Stimulated activated effector memory CD8-positive, alpha-beta T cell treated with anti-CD3 and anti-CD28 coated beads, Interleukin-12 subunit alpha, Interleukin-12 subunit beta, amount 100 ng/mL, for 72 hours (primary cell): ENCODE measurements around the gene WEE1.
"Not testable (repeated sequence)": the region's sequence is repeated elsewhere in the genome, so short reads cannot be mapped to it uniquely, and the experiment has no call there.

Source experiments
- ATAC-seq: fragments of 150-1000 bp; cut with Tn5 transposase; 2 replicates; pipeline ENCODE4 v1.10.0; 2021
- DNase-seq, 2 donors: peaks; one replicate each; pipeline ENCODE4 v3.0.0; 2021 to 2022; ENCODE audit warnings: low spot score in 2 of 2
- H3K27ac Mint-ChIP-seq: one replicate; pipeline ENCODE4 v1.8.0; 2022; ENCODE audit warnings: mild to moderate bottlenecking, mixed read lengths
- H3K36me3 Mint-ChIP-seq: one replicate; pipeline ENCODE4 v1.8.0; 2022; ENCODE audit warnings: mild to moderate bottlenecking, mixed read lengths
- H3K4me1 Mint-ChIP-seq: one replicate; pipeline ENCODE4 v1.8.0; 2022; ENCODE audit warnings: mixed read lengths
- H3K4me3 Mint-ChIP-seq: one replicate; pipeline ENCODE4 v1.8.0; 2022; ENCODE audit warnings: mild to moderate bottlenecking, mixed read lengths
- H3K9me3 Mint-ChIP-seq: one replicate; pipeline ENCODE4 v1.8.0; 2022; ENCODE audit warnings: mixed read lengths

WEE1 gene

DNA sequence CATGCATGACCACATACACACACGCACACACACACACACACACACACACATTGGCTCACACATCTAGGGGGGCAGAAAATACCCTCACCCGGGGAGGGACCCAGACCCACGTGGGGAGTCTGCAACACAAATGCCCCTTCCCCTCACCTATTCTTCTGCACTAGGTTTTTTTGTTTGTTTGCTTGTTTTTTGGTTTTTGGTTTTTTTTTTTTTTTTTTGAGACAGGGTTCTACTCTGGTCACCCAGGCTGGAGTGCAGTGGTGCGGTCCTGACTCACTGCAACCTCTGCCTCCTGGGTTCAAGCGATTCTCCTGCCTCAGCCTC is 28.4 kb downstream of the WEE1 start:
- peaks cover 7% of the 10 kb centered on the region for H3K36me3 Mint-ChIP-seq
- ATAC-seq (peak; percentile 43), DNase-seq (no peak)
- peaks cover 37% of the 10 kb centered on the region for H3K4me1 Mint-ChIP-seq
- no peaks in the 10 kb centered on the region for H3K9me3 Mint-ChIP-seq
- peak overlapping the region; percentile 49 for H3K4me3 Mint-ChIP-seq
- H3K27ac Mint-ChIP-seq = peak overlapping the region; percentile 60

GRCh38 chr11:9603214-9603613 is 29.7 kb downstream of the WEE1 start:
- not testable (repeated sequence) for H3K4me3 Mint-ChIP-seq, ATAC-seq, H3K9me3 Mint-ChIP-seq, DNase-seq, H3K36me3 Mint-ChIP-seq, H3K27ac Mint-ChIP-seq
- peaks cover 37% of the 10 kb centered on the region for H3K4me1 Mint-ChIP-seq

- H3K4me3 Mint-ChIP-seq = no peak overlapping the region
- no peaks in the 10 kb centered on the region for H3K9me3 Mint-ChIP-seq
- H3K36me3 Mint-ChIP-seq = peaks cover 7% of the 10 kb centered on the region
- ATAC-seq (no peak), DNase-seq (no peak)
- peaks cover 37% of the 10 kb centered on the region for H3K4me1 Mint-ChIP-seq
- H3K27ac Mint-ChIP-seq = no peak overlapping the region
Observed at GRCh38 chr11:9604134-9604533, 30.7 kb downstream of the WEE1 start.

DNA sequence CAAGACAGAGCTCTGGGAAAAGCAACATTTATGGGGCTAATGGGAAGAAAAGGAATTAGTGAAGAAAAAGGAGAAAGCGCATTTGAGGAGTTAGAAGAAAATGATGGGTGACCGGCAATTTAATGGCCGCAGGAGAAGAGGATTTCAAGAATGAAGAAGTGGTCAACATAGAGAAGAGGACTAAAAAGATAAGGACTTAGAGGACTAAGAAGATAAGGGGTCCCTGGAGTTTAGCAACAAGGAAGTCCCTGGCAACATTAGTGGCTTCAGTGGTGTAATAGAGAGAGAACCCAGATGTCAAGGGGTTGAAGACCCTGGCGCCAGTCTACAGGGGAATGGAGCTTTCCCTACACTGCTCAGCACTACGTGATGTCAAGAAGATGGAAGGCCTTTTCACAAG is 32.3 kb downstream of the WEE1 start:
- Mint-ChIP-seq H3K4me3 (no peak overlapping the region), H3K9me3 (no peaks in the 10 kb centered on the region), H3K4me1 (peaks cover 29% of the 10 kb centered on the region), H3K36me3 (peaks cover 7% of the 10 kb centered on the region), H3K27ac (no peak overlapping the region)
- ATAC-seq (no peak), DNase-seq (no peak)

DNA sequence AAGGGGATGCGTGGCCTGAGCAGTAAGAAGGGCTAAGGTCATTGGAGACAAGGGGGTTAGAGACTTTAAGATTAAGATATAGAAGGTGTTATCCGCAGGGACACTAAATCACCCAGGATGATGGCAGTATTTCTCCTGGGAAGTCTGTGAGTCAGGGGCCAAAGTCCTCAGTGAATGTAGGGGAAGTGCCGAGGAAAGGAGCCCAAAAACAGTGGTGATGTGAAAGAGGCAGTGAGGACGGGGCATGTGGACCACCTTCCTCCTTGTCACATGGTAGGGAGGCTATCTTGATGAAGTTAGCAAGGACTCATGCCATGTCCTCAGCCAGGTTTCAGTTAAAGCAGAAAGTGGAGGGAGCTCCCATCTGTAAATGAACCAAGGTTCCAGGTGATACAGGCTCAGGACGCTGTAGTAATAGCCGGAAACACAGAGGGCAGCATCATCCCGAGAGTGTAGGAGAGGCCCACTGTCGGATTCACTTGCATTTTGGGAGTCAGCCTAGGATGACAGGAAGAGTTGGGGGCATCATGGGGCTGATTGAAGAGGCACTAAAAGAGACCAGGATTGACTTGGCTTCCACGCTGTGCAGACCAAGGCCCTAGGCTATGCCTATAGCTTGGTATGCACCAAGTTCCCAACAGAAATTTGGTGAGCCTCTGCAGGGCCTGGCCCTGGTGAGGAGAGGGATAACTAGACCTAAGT is 33.5 kb downstream of the WEE1 start:
- Mint-ChIP-seq H3K36me3 (no peaks in the 10 kb centered on the region), H3K27ac (no peak overlapping the region), H3K9me3 (no peaks in the 10 kb centered on the region), H3K4me1 (peaks cover 17% of the 10 kb centered on the region), H3K4me3 (no peak overlapping the region)
- ATAC-seq (no peak), DNase-seq (no peak)

DNA sequence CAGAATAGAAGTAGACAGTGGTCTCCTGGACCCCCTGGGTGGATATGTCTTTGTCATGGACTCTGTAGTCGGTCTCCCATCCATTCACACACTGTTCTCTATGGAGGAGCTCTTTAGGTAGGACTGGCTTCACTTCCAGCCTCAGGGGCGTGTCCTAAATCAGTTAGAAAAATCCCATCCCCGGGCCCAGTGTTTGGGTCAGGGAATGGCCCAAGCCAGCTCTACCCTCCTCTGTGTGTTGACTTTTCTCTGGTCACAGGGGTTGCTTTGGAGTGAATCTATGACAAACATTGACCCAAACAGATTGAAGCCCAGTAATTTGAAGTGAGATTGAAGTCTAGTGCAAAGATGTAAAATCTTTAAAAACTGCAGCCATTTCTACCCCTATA is 34.0 kb downstream of the WEE1 start:
- DNase-seq = no peak
- peak; percentile 11 for ATAC-seq
- peaks cover 12% of the 10 kb centered on the region for H3K4me1 Mint-ChIP-seq

DNA sequence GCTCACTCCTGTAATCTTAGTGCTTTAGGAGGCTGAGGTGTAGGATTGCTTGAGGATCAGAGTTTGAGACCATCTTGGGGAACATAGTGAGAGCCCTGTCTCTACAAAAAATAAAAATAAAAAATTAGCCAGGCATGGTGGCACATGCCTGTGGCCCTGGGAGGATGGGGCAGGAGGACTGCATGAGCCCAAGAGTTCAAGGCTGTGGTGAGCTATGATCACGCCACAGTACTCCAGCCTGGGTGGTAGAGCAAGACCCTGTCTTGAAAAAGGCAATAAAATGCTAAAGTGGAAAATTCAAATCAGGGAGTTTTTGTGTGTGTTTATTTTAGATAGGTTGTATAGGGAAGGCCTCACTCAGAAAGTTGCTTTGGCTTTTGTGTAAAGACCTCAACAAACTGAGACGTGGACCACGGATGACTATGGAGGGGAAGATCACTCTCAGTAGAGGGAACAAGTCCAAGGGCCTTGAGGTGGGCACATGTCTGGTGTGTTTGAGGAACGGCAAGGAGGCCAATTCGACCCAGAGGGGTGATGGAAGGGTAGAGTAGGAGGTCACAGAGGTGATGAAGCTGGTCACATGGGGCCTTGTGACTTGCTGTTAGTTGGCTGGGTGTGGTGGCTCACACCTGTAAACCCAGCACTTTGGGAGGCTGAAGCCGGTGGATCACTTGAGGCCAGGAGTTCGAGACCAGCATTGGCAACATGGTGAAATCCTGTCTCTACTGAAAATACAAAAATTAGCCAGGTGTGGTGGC is 35.7 kb downstream of the WEE1 start:
- Mint-ChIP-seq H3K36me3 (no peaks in the 10 kb centered on the region), H3K4me1 (peaks cover 15% of the 10 kb centered on the region), H3K9me3 (no peaks in the 10 kb centered on the region), H3K4me3 (no peak overlapping the region), H3K27ac (no peak overlapping the region)
- DNase-seq (no peak), ATAC-seq (no peak)

More for the DNA sequence above, 34.0 kb downstream of the WEE1 start:
- no peaks in the 10 kb centered on the region for H3K9me3 Mint-ChIP-seq
- H3K27ac Mint-ChIP-seq = no peak overlapping the region
- no peak overlapping the region for H3K4me3 Mint-ChIP-seq
- no peaks in the 10 kb centered on the region for H3K36me3 Mint-ChIP-seq

DNA sequence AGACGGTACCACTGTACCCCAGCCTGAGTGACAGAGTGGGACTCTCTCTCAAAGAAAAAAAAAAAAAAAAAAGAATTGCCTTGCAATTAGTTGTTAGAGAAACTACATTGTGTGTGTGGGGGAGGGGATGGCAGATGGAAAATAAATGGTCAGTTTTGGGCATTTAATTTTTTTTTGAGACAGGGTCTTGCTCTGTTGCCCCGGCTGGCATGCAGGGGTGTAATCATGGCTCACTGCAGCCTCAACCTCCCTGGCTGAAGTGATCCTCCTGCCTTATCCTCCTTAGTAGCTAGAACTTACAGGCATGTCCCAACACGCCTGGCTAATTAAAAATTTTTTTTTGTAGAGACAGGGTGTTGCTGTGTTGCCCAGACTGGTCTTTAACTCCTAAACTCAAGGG is 36.4 kb downstream of the WEE1 start:
- Mint-ChIP-seq H3K4me1 (peaks cover 19% of the 10 kb centered on the region), H3K27ac (no peak overlapping the region), H3K9me3 (no peaks in the 10 kb centered on the region), H3K4me3 (no peak overlapping the region), H3K36me3 (no peaks in the 10 kb centered on the region)
- DNase-seq (no peak), ATAC-seq (no peak)

GRCh38 chr11:9613118-9613829 is 39.8 kb downstream of the WEE1 start:
- Mint-ChIP-seq H3K4me3 (peak overlapping the region; percentile 85), H3K36me3 (no peaks in the 10 kb centered on the region), H3K4me1 (peaks cover 19% of the 10 kb centered on the region), H3K9me3 (no peaks in the 10 kb centered on the region), H3K27ac (peak overlapping the region; percentile 97)
- DNase-seq = peak; percentile 82 to 94
- ATAC-seq = peak; percentile 81

GRCh38 chr11:9613830-9614762 is 40.6 kb downstream of the WEE1 start:
- Mint-ChIP-seq H3K9me3 (no peaks in the 10 kb centered on the region), H3K4me3 (peak overlapping the region; percentile 85), H3K4me1 (peaks cover 19% of the 10 kb centered on the region), H3K27ac (peak overlapping the region; percentile 97), H3K36me3 (no peaks in the 10 kb centered on the region)
- DNase-seq (peak; percentile 82 to 95), ATAC-seq (peak; percentile 88)

DNA sequence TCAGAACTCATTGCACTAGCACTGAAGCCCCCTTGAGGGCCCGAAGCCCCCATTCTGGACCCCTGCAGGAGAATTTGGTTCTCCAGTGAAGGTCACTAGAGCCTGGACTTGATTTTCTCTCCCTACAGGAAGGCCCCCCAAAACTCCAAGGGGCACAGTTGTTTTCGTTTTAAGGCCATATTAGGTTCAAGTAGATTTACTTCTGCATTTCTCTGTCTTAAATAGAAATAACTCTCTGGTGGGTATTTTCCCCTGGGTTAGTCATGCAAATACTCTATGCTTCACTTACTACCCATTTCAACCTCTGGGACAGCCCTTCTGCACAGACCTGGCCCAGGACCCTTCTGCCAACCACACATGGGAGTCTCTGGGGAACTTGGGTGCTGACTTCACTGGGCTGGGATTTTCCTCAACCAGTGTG is 41.6 kb downstream of the WEE1 start:
- DNase-seq = no peak
- Mint-ChIP-seq H3K27ac (no peak overlapping the region), H3K4me1 (peaks cover 19% of the 10 kb centered on the region)

DNA sequence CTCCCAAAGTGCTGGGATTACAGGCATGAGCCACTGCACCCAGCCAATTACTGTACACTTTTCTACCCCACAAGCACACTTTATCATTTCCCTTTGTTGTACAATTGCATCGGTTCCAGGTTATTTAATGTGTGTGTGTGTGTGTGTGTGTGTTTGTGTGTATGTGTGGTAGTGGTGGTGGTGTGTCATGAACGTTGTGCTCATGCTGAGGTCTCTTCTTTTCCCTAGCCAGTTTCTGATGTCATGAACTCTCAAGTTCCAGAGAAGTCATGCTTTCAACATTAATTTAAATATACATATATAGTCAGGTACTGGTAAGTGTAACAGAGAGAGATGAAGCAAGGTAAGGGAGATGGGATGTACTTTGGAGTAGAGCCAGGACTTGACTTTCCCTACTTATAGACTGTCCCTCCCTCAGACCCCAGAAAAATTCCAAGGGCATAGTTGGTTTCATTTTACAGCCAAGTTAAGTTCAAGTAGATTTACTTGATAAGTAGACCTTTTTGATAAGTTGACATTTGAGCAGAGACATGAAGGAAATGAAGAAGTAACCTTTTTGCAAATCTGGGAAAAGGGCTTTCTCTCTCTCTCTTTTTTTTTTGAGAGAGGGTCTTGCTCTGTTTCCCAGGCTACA is 42.7 kb downstream of the WEE1 start:
- no peak overlapping the region for H3K27ac Mint-ChIP-seq
- ATAC-seq = no peak

More for the DNA sequence above, 41.6 kb downstream of the WEE1 start:
- no peak for ATAC-seq
- no peaks in the 10 kb centered on the region for H3K36me3 Mint-ChIP-seq
- peak overlapping the region; percentile 85 for H3K4me3 Mint-ChIP-seq
- no peaks in the 10 kb centered on the region for H3K9me3 Mint-ChIP-seq

GRCh38 chr11:9616858-9617257 is 43.4 kb downstream of the WEE1 start:
- ATAC-seq (no peak), DNase-seq (no peak)
- no peak overlapping the region for H3K4me3 Mint-ChIP-seq
- peaks cover 19% of the 10 kb centered on the region for H3K4me1 Mint-ChIP-seq
- H3K36me3 Mint-ChIP-seq = no peaks in the 10 kb centered on the region
- H3K27ac Mint-ChIP-seq = no peak overlapping the region
- no peaks in the 10 kb centered on the region for H3K9me3 Mint-ChIP-seq

More for the DNA sequence above, 42.7 kb downstream of the WEE1 start:
- no peak for DNase-seq
- no peaks in the 10 kb centered on the region for H3K36me3 Mint-ChIP-seq
- no peak overlapping the region for H3K4me3 Mint-ChIP-seq
- H3K9me3 Mint-ChIP-seq = no peaks in the 10 kb centered on the region
- H3K4me1 Mint-ChIP-seq = peaks cover 19% of the 10 kb centered on the region

GRCh38 chr11:9617940-9618339 is 44.5 kb downstream of the WEE1 start:
- ATAC-seq = no peak
- DNase-seq = no peak
- Mint-ChIP-seq H3K36me3 (no peaks in the 10 kb centered on the region), H3K9me3 (no peaks in the 10 kb centered on the region), H3K4me1 (peaks cover 17% of the 10 kb centered on the region), H3K4me3 (no peak overlapping the region), H3K27ac (no peak overlapping the region)
